ENCODE results near the gene POU2AF1. TPM values are rescaled to one million over a fixed set of nuclear protein-coding genes. Genes with fewer than 3 reads are reported as not detected.
"Not testable (repeated sequence)": the region's sequence is repeated elsewhere in the genome, so short reads cannot be mapped to it uniquely, and the experiment has no call there.

POU2AF1 gene
- total RNA-seq, 2 experiments from 2014 or later: 3.0 to 3.5 TPM

GRCh38 chr11:111335549-111335948 is 43.5 kb downstream of the POU2AF1 start:
- Mint-ChIP-seq H3K4me3 (no peak overlapping the region), H3K27me3 (no peaks in the 10 kb centered on the region), H3K36me3 (peaks cover 6% of the 10 kb centered on the region), H3K27ac (no peak overlapping the region), H3K9me3 (peaks cover 8% of the 10 kb centered on the region), H3K4me1 (no peaks in the 10 kb centered on the region)
- no peak for DNase-seq

GRCh38 chr11:111334532-111335502 is 44.3 kb downstream of the POU2AF1 start:
- Mint-ChIP-seq H3K27ac (no peak overlapping the region), H3K4me1 (no peaks in the 10 kb centered on the region)

GRCh38 chr11:111331711-111332479 is 47.2 kb downstream of the POU2AF1 start:
- Mint-ChIP-seq H3K9me3 (no peaks in the 10 kb centered on the region), H3K4me3 (no peak overlapping the region), H3K4me1 (peaks cover 1% of the 10 kb centered on the region), H3K36me3 (no peaks in the 10 kb centered on the region), H3K27ac (no peak overlapping the region), H3K27me3 (no peaks in the 10 kb centered on the region)
- no peak for DNase-seq

More at GRCh38 chr11:111334532-111335502, 44.3 kb downstream of the POU2AF1 start:
- Mint-ChIP-seq H3K36me3 (peaks cover 4% of the 10 kb centered on the region), H3K4me3 (no peak overlapping the region), H3K27me3 (no peaks in the 10 kb centered on the region), H3K9me3 (peaks cover 4% of the 10 kb centered on the region)
- no peak for DNase-seq

- Mint-ChIP-seq H3K36me3 (no peaks in the 10 kb centered on the region), H3K27ac (no peak overlapping the region), H3K4me1 (peaks cover 1% of the 10 kb centered on the region), H3K9me3 (no peaks in the 10 kb centered on the region), H3K4me3 (no peak overlapping the region), H3K27me3 (no peaks in the 10 kb centered on the region)
- no peak for DNase-seq
Observed at GRCh38 chr11:111330234-111330893, 48.7 kb downstream of the POU2AF1 start.

GRCh38 chr11:111329306-111330204 is 49.5 kb downstream of the POU2AF1 start:
- no peaks in the 10 kb centered on the region for H3K27me3 Mint-ChIP-seq
- H3K4me1 Mint-ChIP-seq: peaks cover 1% of the 10 kb centered on the region
- DNase-seq: no peak
- H3K36me3 Mint-ChIP-seq: no peaks in the 10 kb centered on the region
- H3K27ac Mint-ChIP-seq: no peak overlapping the region
- H3K4me3 Mint-ChIP-seq: no peak overlapping the region
- H3K9me3 Mint-ChIP-seq: no peaks in the 10 kb centered on the region

GRCh38 chr11:111327908-111328624 is 51.0 kb downstream of the POU2AF1 start:
- Mint-ChIP-seq H3K4me1 (peaks cover 1% of the 10 kb centered on the region), H3K36me3 (no peaks in the 10 kb centered on the region), H3K9me3 (no peaks in the 10 kb centered on the region), H3K27me3 (no peaks in the 10 kb centered on the region), H3K27ac (no peak overlapping the region), H3K4me3 (no peak overlapping the region)
- no peak for DNase-seq

- Mint-ChIP-seq H3K9me3 (no peaks in the 10 kb centered on the region), H3K27me3 (no peaks in the 10 kb centered on the region), H3K4me3 (no peak overlapping the region), H3K36me3 (no peaks in the 10 kb centered on the region), H3K27ac (no peak overlapping the region), H3K4me1 (peaks cover 1% of the 10 kb centered on the region)
- DNase-seq: no peak
Observed at GRCh38 chr11:111326824-111327223, 52.3 kb downstream of the POU2AF1 start.

GRCh38 chr11:111325259-111325658 is 53.8 kb downstream of the POU2AF1 start:
- Mint-ChIP-seq H3K4me3 (no peak overlapping the region), H3K27me3 (no peaks in the 10 kb centered on the region), H3K27ac (no peak overlapping the region), H3K4me1 (peaks cover 1% of the 10 kb centered on the region), H3K36me3 (no peaks in the 10 kb centered on the region), H3K9me3 (no peaks in the 10 kb centered on the region)
- DNase-seq: no peak

GRCh38 chr11:111324277-111324720 is 54.8 kb downstream of the POU2AF1 start:
- Mint-ChIP-seq H3K27me3 (no peaks in the 10 kb centered on the region), H3K4me1 (peaks cover 1% of the 10 kb centered on the region), H3K36me3 (no peaks in the 10 kb centered on the region), H3K9me3 (no peaks in the 10 kb centered on the region), H3K4me3 (no peak overlapping the region), H3K27ac (no peak overlapping the region)
- DNase-seq: no peak

- DNase-seq: no peak
- H3K36me3 Mint-ChIP-seq: no peaks in the 10 kb centered on the region
- H3K4me3 Mint-ChIP-seq: no peak overlapping the region
- H3K9me3 Mint-ChIP-seq: no peaks in the 10 kb centered on the region
- H3K27me3 Mint-ChIP-seq: no peaks in the 10 kb centered on the region
- H3K27ac Mint-ChIP-seq: no peak overlapping the region
- no peaks in the 10 kb centered on the region for H3K4me1 Mint-ChIP-seq
Observed at GRCh38 chr11:111322534-111322933, 56.5 kb downstream of the POU2AF1 start.

- Mint-ChIP-seq H3K9me3 (no peaks in the 10 kb centered on the region), H3K27me3 (no peaks in the 10 kb centered on the region), H3K4me1 (no peaks in the 10 kb centered on the region), H3K27ac (no peak overlapping the region), H3K4me3 (no peak overlapping the region), H3K36me3 (no peaks in the 10 kb centered on the region)
- no peak for DNase-seq
Observed at GRCh38 chr11:111320728-111321568, 58.1 kb downstream of the POU2AF1 start.

- not testable (repeated sequence) for H3K27ac Mint-ChIP-seq, H3K4me3 Mint-ChIP-seq, H3K36me3 Mint-ChIP-seq, H3K4me1 Mint-ChIP-seq, H3K27me3 Mint-ChIP-seq, DNase-seq, H3K9me3 Mint-ChIP-seq
Observed at GRCh38 chr11:111320199-111320598, 58.9 kb downstream of the POU2AF1 start.

- Mint-ChIP-seq H3K27me3 (no peaks in the 10 kb centered on the region), H3K27ac (no peak overlapping the region), H3K4me3 (no peak overlapping the region), H3K4me1 (no peaks in the 10 kb centered on the region), H3K9me3 (no peaks in the 10 kb centered on the region), H3K36me3 (no peaks in the 10 kb centered on the region)
- no peak for DNase-seq
Observed at GRCh38 chr11:111319296-111319695, 59.8 kb downstream of the POU2AF1 start.
